WTC11 (cell line): ENCODE data around the gene PRKCE. TPM values are rescaled to one million over a fixed set of nuclear protein-coding genes. Genes with fewer than 3 reads are reported as not detected.

ENCODE experiments used
- AFF4 ChIP-seq: sonication (generic); formaldehyde crosslinking; IDR thresholded peaks from 2 replicates; pipeline ENCODE4 v1.8.1; 2023; ENCODE audit warnings: mild to moderate bottlenecking, missing genetic modification reagents, borderline replicate concordance
- ATF1 ChIP-seq: sonication (generic); formaldehyde crosslinking; IDR thresholded peaks from 2 replicates; pipeline ENCODE4 v1.8.1; 2023; ENCODE audit warnings: mild to moderate bottlenecking, moderate library complexity, missing genetic modification reagents
- CBFB ChIP-seq: sonication (generic); formaldehyde crosslinking; IDR thresholded peaks from 2 replicates; pipeline ENCODE4 v1.8.1; 2022; ENCODE audit warnings: mild to moderate bottlenecking, low read depth, missing genetic modification reagents
- FOXJ3 ChIP-seq: sonication (generic); formaldehyde crosslinking; IDR thresholded peaks from 2 replicates; pipeline ENCODE4 v1.9.0; 2021; ENCODE audit warnings: missing genetic modification reagents, mild to moderate bottlenecking, borderline replicate concordance
- FOXK1 ChIP-seq: sonication (generic); formaldehyde crosslinking; IDR thresholded peaks from 2 replicates; pipeline ENCODE4 v1.8.0; 2022; ENCODE audit warnings: mild to moderate bottlenecking, moderate library complexity, missing genetic modification reagents
- MXD4 ChIP-seq: fragments of 250-450 bp; sonication (Bioruptor Pico); IDR thresholded peaks from 2 replicates; pipeline ENCODE4 v1.8.0; 2021; ENCODE audit warnings: mild to moderate bottlenecking, moderate library complexity, borderline replicate concordance
- MYBL2 ChIP-seq: sonication (generic); formaldehyde crosslinking; IDR thresholded peaks from 2 replicates; pipeline ENCODE4 v1.8.1; 2023; ENCODE audit warnings: mild to moderate bottlenecking, moderate library complexity, missing genetic modification reagents
- NR2C2 ChIP-seq: sonication (generic); formaldehyde crosslinking; IDR thresholded peaks from 2 replicates; pipeline ENCODE4 v1.8.0; 2022; ENCODE audit warnings: mild to moderate bottlenecking, missing genetic modification reagents
- NR3C1 ChIP-seq: sonication (generic); formaldehyde crosslinking; conservative IDR thresholded peaks from 2 replicates; pipeline ENCODE4 v1.8.1; 2023; ENCODE audit warnings: low read depth, mild to moderate bottlenecking, missing genetic modification reagents
- OVOL2 ChIP-seq: fragments of 250-450 bp; sonication (Bioruptor Pico); IDR thresholded peaks from 2 replicates; pipeline ENCODE4 v1.9.0; 2021; ENCODE audit warnings: mild to moderate bottlenecking, borderline replicate concordance
- RELA ChIP-seq: sonication (generic); formaldehyde crosslinking; IDR thresholded peaks from 2 replicates; pipeline ENCODE4 v1.8.1; 2022; ENCODE audit warnings: missing genetic modification reagents, mild to moderate bottlenecking, borderline replicate concordance
- TEAD4 ChIP-seq: sonication (generic); formaldehyde crosslinking; IDR thresholded peaks from 2 replicates; pipeline ENCODE4 v1.8.0; 2022; ENCODE audit warnings: mild to moderate bottlenecking, missing genetic modification reagents
- ZBTB21 ChIP-seq: sonication (generic); formaldehyde crosslinking; IDR thresholded peaks from 2 replicates; pipeline ENCODE4 v1.8.1; 2023; ENCODE audit warnings: mild to moderate bottlenecking, missing genetic modification reagents, borderline replicate concordance
- ZBTB43 ChIP-seq: sonication (generic); formaldehyde crosslinking; IDR thresholded peaks from 2 replicates; pipeline ENCODE4 v1.8.1; 2023; ENCODE audit warnings: mild to moderate bottlenecking, missing genetic modification reagents
- ZNF281 ChIP-seq: sonication (generic); formaldehyde crosslinking; IDR thresholded peaks from 2 replicates; pipeline ENCODE4 v1.8.0; 2023; ENCODE audit warnings: mild to moderate bottlenecking, missing genetic modification reagents
- ZNF396 ChIP-seq: fragments of 250-450 bp; sonication (Bioruptor Pico); IDR thresholded peaks from 2 replicates; pipeline ENCODE4 v1.8.0; 2021; ENCODE audit warnings: mild to moderate bottlenecking, moderate library complexity, borderline replicate concordance
- ZNF532 ChIP-seq: fragments of 250-450 bp; sonication (Bioruptor Pico); IDR thresholded peaks from 2 replicates; pipeline ENCODE4 v1.9.0; 2021; ENCODE audit warnings: mild to moderate bottlenecking, borderline replicate concordance
- total RNA-seq: library from RNA; stranded (reverse); gene quantifications from 3 replicates; pipeline ENCODE4 v1.2.3, GENCODE V29; 2021
- TF ChIP-seq, protein P1 (sequence below): sonication (generic); formaldehyde crosslinking; IDR thresholded peaks from 2 replicates; pipeline ENCODE4 v1.8.0; 2022; ENCODE audit warnings: missing genetic modification reagents

PRKCE gene
- total RNA-seq, 1 experiment from 2014 or later = 5.8 TPM

GRCh38 chr2:45611020-45611859 lies 40.2 kb upstream of the PRKCE start, which contains the start of gene SRBD1 (continued):
- TF ChIP-seq FOXK1 (CRISPR knock-in tag) (peak; percentile 83), RELA (CRISPR knock-in tag) (no peak), NR2C2 (CRISPR knock-in tag) (no peak), ZNF532 (no peak), ZBTB43 (no peak), ZBTB21 (CRISPR knock-in tag) (no peak), ATF1 (CRISPR knock-in tag) (no peak), TEAD4 (CRISPR knock-in tag) (0 out of 2 replicates have a peak, but pooled peaks have one; percentile 40), ZNF281 (CRISPR knock-in tag) (no peak), CBFB (CRISPR knock-in tag) (no peak), MYBL2 (CRISPR knock-in tag) (no peak), ZNF396 (CRISPR knock-in tag) (no peak), AFF4 (CRISPR knock-in tag) (no peak), FOXJ3 (CRISPR knock-in tag) (no peak), MXD4 (CRISPR knock-in tag) (no peak), OVOL2 (CRISPR knock-in tag) (no peak), NR3C1 (CRISPR knock-in tag) (no peak)
- TF ChIP-seq, protein P1, sequence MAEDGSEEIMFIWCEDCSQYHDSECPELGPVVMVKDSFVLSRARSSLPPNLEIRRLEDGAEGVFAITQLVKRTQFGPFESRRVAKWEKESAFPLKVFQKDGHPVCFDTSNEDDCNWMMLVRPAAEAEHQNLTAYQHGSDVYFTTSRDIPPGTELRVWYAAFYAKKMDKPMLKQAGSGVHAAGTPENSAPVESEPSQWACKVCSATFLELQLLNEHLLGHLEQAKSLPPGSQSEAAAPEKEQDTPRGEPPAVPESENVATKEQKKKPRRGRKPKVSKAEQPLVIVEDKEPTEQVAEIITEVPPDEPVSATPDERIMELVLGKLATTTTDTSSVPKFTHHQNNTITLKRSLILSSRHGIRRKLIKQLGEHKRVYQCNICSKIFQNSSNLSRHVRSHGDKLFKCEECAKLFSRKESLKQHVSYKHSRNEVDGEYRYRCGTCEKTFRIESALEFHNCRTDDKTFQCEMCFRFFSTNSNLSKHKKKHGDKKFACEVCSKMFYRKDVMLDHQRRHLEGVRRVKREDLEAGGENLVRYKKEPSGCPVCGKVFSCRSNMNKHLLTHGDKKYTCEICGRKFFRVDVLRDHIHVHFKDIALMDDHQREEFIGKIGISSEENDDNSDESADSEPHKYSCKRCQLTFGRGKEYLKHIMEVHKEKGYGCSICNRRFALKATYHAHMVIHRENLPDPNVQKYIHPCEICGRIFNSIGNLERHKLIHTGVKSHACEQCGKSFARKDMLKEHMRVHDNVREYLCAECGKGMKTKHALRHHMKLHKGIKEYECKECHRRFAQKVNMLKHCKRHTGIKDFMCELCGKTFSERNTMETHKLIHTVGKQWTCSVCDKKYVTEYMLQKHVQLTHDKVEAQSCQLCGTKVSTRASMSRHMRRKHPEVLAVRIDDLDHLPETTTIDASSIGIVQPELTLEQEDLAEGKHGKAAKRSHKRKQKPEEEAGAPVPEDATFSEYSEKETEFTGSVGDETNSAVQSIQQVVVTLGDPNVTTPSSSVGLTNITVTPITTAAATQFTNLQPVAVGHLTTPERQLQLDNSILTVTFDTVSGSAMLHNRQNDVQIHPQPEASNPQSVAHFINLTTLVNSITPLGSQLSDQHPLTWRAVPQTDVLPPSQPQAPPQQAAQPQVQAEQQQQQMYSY (CRISPR knock-in tag) = no peak
